Measurements from ENCODE around the gene MAPK7.

MAPK7 gene

DNA sequence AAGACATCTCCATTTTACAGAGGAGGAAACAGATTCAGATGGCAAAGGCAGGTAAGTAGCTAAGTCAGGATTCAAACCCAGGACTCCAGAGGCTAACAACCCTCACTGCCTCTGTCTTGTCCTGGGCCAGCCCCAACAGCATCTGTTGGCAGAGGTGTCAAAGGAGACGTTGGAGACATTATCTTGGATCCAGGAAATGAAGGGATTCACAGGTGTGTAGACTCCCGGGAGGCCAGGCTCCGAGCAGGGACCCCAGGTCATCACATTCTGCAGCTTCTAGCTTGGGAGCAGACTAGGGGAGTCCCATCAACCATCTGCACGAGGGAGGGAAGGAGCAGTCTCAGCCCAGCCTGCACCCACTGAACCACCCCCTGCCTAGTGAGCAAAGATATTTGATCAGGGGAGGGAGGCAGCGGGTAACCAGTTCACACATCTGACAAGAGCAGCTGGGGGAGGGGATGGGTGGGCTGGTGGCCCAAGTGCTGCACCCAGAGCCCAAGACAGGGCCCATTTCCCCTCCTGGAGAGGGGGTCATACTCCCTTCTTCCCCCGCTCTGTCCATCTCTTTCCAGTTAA, 14.8 kb upstream of the MAPK7 start:
- DNase-seq (ENCODE audit: low spot score): no peak

DNA sequence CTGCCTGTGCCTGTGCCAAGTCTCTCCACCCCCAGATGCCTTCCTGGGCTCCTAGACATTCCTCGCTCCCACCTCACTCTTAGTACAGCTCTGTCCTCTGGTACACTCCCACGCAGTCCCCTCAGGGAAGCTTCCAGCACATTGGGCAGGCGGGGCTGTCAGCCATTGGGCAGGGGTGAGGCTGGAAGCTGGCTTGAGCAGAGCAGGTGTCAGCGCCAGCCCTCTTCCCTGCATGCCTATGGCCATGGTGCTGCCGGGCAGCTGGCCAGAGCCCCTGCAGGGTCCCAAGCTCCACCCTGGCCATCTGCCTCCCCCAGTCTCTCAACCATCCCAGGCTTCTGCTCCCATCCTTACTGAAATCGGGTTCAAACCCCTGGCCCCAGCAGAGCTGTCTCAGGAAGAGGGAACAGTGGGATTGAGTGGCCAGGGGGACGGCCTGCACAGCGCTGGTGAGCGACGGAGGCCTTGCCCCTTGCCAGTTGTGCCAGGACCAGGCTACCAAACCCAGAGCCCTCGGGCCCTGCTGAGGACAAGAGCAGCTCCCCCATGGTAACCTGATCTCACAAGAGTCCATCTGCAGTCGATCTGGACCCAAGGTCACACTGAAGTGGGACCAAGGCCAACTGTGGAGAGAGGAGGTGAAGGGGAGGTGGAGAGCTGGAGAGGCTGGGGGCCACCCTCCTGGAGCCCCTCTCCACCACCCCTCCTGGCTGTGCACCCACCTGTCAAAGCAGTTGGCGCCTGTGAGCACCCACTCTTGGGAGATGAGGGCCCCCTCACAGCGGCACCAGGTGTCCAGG, 13.4 kb upstream of the MAPK7 start:
- no peak for DNase-seq (ENCODE audit: low spot score)

DNA sequence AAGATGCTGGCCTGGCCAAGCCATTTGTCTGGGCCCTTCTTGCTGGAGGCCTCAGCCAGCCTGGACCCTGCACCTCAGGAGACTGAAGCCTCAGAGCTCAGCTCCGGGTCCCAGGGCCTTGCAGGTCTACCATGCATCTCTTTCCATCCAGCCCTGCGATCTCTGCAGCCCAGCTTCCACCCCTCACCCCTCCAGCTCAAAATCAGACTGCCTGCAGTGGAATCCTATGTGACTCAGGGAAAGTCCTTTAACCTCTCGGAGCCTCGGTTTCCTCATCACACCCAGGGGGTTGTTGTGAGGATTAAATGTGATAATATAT, 12.8 kb upstream of the MAPK7 start:
- no peak for DNase-seq (ENCODE audit: low spot score)

DNA sequence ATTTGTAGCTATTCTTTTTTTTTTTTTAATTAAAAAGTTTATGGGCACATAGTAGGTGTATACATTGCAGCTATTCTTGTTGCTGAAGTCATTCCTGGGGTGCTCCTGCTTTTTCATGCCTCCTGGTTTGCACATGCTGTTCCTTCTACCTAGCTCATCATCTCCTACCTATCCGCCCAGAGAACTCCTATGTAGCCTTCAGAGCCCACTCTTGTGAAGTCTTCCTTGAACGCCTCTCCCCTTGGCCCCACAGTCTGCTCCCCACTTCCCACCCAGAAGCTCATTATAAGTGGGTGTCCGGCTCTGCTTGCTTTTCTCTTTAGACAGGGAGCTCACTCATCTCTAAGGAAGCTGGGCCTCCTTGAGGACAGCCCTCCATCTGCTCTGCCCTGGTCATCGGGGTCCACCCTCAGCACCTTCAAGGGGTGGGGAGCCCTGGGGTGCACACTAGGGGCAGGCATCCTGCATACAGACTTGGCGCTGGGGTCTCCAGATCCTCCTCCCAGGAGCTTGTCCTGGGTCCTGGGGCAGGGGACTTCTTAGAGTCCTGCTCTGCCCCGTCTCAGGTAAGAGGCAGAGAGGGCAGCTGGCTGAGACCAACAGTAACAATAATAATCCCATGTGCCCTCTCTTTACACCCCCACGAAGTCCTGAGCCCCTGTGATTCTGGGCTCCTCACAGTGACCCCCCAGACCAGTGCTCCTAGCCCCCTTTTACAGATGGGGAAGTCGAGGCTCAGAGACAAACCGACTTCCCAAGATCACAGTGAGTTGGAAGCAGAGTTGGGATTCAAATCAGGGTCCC, 12.3 kb upstream of the MAPK7 start:
- no peak for DNase-seq (ENCODE audit: low spot score)

DNA sequence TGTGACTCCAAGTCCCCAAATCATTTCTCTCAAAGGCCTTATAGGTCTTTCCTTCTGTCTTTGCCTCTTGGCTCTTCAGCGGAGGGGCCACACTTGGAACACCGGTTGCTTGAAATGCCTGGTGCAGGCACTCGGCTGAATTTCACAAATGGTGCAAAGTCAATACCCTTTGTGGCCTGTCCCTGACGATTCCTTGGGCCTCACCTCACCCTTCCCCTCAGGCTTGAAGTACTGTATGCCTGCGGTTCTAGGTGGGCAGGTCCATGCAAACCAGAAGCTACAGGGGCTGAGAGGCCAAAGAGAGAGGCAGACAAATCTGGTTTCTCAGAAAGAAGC, 11.7 kb upstream of the MAPK7 start:
- DNase-seq (ENCODE audit: low spot score): no peak

DNA sequence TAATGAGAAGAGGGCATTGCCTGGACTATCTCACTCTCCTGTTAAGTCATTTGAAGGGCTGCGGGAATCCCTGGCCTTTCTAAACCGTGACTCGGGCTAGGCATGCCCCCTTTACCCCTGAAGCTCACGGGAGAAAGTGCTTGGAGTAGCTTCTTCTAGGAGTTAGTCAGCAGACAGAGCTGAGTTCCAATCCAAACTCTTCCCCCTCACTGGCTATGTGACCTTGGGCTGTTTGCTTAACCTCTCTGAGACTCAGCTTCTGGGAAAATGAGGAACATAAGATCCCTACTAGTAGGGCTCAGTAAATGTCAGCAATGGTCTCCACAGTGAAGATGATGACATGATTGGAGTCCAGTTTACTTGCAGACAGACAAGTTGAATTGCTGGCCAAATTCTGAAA, 10.1 kb upstream of the MAPK7 start:
- DNase-seq (ENCODE audit: low spot score): no peak

GRCh38 chr17:19369107-19369778, 9.1 kb upstream of the MAPK7 start:
- no peak for DNase-seq (ENCODE audit: low spot score)

DNA sequence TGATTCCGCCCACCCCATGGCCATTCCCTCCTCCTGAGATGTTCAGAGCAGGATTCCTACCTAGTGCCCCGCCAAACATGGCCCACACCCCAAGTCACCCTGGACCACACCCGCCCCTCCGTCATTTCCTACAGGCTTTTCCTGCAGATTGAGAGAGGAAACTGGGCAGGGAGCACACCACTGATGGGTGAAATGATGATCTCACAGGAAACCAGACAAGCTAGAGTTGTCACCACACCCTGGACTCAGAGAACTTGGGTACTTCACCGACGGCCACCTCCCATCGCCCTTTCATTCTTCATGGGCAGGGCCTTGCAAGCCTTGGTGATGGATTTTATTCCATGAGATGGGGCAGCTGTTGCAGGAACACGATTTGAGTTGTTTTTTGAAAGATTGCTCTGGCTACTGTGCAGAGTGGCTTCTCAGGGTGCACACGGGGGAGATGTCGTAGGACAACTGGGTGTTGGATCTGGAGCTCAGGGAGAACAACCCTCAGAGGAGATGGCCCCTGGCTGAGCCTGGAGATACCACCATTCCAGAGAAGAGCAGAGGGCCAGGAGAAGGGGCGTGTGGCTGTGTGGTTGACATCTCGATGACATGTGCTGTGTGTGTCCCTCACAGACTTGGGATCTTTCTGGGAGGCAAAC, 8.3 kb upstream of the MAPK7 start:
- DNase-seq (ENCODE audit: low spot score): no peak

DNA sequence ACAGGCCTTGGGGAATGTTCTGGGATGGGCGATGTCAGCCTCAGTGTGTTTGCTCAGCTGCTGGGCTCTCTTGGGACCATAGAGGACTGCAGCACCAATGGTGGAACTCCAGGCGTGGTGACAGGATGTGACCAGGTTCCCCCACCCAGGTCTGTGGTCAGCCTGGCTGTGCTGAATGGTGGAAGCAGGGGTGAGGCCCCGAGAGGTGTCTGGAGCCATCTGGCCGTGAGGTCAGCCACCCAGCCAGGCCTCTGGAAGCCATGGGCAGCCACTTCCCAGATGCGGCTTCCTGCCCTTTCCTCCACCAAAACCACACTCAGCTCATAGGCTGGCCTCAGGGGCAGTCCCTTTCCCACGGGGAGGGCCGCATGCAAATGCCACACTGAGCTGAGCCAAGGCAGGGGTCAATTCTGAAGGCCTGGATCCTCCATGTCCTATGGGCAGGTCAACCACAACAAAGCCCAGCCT, 7.8 kb upstream of the MAPK7 start:
- DNase-seq (ENCODE audit: low spot score): no peak

DNA sequence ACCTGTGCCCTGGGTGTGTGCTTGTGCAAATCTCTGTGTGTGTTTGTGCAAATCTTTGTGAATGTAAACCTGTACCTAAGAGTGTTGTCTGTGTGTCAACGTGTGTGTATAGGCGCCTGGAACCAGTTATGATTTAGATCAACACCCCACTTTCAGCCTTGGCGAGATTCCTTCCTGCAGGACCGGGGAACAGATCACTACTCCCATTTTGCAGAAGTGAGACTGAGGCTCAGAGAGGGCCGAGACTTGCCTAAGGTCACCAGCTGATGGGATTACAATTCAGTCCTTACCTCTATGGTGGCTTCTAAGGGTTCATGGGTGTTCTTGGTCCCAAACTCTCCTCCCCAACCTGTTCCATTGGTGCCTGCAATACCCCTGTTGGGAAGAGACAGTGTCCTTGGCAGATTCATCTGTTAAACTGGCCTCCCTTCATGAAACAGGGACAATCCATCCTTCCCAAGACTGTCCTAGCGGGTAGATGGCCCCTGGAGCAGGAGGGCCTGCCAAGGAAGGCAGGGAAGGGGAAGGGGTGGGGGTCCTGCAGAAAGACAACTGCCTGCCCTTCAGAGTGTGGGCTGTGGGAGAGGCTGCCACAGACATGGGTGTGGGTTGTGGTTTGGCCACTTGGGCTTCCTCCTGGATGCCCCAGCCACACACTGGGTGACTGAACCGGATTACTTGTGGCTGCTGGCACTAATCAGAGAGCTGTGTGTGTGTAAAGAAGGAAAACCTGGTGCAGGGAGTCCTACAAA, 6.9 kb upstream of the MAPK7 start:
- DNase-seq (ENCODE audit: low spot score): no peak

DNA sequence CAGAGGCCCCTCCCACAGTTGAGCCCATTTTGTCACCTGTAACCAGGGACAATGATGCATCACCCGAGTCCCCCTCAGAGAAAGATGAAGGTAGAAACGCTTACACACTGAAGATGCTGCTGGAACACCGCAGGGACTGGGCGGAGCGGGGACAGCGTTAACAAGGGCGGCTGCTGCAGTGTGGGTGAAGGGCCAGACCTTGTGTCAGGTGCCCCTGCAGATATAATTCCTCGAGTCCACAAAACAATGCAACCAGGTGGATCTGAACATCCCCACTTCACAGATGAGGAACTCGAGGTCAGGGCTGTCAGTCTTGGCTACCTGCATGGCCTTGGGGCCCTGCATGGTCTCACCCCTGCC, 6.3 kb upstream of the MAPK7 start:
- DNase-seq (ENCODE audit: low spot score): no peak

DNA sequence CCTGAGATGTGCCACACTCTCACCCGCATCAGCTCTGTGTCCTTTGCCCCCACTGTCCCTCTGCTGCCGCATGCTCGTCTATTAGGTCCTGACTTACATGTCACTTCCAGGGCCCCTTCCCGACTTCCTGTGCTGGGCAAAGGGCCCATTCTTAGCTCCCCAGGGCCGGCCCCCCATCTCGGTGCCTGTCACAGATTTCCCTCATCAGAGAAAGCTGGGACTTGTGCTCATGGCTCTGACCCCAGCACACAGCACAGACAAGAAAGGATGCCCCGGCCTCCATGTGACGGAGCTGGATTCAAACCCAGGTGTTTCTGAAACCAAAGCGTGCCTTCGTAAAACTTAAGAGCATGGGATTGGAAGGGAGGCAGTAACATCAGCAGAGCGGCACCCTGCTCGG, 5.9 kb upstream of the MAPK7 start:
- no peak for DNase-seq (ENCODE audit: low spot score)

GRCh38 chr17:19372866-19373504, 5.3 kb upstream of the MAPK7 start:
- DNase-seq (ENCODE audit: low spot score): no peak

GRCh38 chr17:19374136-19374535, 4.2 kb upstream of the MAPK7 start:
- DNase-seq (ENCODE audit: low spot score): no peak

- no peak for DNase-seq (ENCODE audit: low spot score)
These were observed 2.6 kb upstream of the MAPK7 start for GRCh38 chr17:19375732-19376131.

- DNase-seq (ENCODE audit: low spot score): no peak
These were observed 1.5 kb upstream of the MAPK7 start for GRCh38 chr17:19376811-19377210.

DNA sequence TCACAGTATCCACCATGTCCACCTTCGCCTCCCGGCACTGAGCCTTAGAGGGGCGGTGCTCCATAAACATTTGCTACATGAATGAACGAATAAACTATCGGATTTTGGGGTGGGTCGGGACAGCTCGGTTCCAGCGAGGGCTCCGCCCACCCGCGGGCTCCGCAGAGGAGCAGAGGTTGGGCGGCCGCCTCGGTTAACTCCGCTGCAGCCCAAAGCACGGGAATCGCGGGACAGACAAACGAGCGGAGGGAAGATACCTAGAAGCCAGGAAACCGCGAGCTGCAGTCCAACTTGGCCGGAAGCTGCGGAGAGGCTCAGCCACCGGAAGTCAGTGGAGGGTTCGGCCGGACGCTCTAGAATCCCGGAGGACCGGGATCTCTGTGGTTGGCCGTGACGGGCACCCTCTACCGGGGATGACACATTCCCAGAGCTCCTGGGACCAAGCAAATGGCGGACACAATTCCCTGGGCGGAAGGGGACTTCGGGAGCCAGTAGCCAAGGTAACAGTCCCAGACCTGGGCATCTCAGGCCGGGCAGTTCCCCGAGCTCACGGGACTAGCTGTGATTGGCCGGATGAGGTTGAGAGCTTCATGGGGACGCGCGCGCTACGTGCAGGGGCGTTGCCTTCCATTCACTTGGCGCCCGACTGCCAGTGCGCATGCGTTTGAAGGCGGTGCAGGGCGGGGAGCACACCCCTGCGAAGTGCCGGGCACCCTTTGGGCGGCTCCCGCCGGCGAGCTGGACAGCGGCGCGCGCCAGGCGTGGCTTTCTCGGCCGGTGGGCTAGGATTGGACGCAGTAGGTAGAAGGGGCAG, 489 bp upstream of the MAPK7 start:
- DNase-seq (ENCODE audit: low spot score): peak; percentile 99

- no peak for DNase-seq (ENCODE audit: low spot score)
These were observed 1.2 kb downstream of the MAPK7 start for GRCh38 chr17:19379361-19380065.

- DNase-seq (ENCODE audit: low spot score): no peak
These were observed 2.4 kb downstream of the MAPK7 start for GRCh38 chr17:19380481-19381301.

Measured in HuH-7.5 (cell line).